ENCODE data around the gene BSN. TPM values are rescaled to one million over a fixed set of nuclear protein-coding genes. Genes with fewer than 3 reads are reported as not detected.

Gene BSN
- polyA plus RNA-seq, 2 of the 4 experiments (the other 2 are of a cell fraction) = 0.04 to 0.08 TPM

DNA sequence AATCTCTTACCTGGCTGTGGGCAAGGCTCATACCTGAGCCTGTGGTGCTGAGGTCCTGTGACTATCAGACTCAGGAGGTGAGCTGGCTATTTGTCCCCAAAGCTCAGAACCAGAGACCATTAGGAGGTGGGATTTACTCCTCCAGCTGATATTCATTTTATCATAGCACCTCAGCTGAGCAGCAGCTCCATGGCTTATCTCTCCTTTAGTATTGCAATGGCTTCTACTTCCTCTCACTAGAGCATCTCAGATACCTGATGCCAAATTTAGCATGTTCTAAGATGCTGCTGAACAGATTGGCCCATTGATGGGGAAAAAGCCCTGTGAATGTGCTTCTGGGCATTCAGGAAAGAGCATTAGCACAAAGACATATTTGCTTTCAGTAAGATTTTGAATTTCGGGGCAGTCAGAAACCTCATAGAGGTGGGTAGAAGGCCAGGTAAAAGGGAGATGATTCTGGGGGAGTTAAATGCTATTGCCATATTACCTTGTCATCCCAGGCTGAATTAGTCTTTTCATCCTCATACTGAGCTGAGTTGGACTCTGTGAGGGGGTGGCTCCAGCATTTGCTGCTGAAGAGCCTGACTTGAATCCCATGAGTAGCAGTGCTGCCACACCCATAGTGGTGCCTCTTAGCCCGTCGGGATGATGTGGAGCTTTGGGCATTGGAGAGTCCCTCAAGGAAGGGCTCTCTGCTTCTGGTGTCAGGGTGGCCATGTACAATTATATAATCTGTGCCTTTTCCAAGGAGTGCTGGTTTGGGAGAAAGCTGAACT lies 2.4 kb downstream of the BSN start:
- no peak overlapping the region for H3K27ac ChIP-seq
- TF ChIP-seq HOXB13 (CRISPR knock-in tag; IDR thresholded peaks at IDR 0.05; ENCODE audit: low read depth) (no peak), CHD4 (IDR thresholded peaks at IDR 0.05; ENCODE audit: borderline replicate concordance) (no peak), KDM1A (IDR thresholded peaks at IDR 0.05; ENCODE audit: low read depth) (no peak), NPAS2 (CRISPR knock-in tag; IDR thresholded peaks at IDR 0.05; ENCODE audit: borderline replicate concordance) (no peak), JUNB (IDR thresholded peaks at IDR 0.05) (no peak), HOXB5 (CRISPR knock-in tag; IDR thresholded peaks at IDR 0.05) (no peak), MYC (IDR thresholded peaks at IDR 0.05; ENCODE audit: borderline replicate concordance, low read length) (no peak), NR3C1 (IDR thresholded peaks at IDR 0.05) (no peak), FOSB (CRISPR knock-in tag; IDR thresholded peaks at IDR 0.05) (no peak), FOSL2 (IDR thresholded peaks at IDR 0.05) (no peak), FOSL2 (CRISPR knock-in tag; IDR thresholded peaks at IDR 0.05) (no peak)
- TF ChIP-seq, protein P1, sequence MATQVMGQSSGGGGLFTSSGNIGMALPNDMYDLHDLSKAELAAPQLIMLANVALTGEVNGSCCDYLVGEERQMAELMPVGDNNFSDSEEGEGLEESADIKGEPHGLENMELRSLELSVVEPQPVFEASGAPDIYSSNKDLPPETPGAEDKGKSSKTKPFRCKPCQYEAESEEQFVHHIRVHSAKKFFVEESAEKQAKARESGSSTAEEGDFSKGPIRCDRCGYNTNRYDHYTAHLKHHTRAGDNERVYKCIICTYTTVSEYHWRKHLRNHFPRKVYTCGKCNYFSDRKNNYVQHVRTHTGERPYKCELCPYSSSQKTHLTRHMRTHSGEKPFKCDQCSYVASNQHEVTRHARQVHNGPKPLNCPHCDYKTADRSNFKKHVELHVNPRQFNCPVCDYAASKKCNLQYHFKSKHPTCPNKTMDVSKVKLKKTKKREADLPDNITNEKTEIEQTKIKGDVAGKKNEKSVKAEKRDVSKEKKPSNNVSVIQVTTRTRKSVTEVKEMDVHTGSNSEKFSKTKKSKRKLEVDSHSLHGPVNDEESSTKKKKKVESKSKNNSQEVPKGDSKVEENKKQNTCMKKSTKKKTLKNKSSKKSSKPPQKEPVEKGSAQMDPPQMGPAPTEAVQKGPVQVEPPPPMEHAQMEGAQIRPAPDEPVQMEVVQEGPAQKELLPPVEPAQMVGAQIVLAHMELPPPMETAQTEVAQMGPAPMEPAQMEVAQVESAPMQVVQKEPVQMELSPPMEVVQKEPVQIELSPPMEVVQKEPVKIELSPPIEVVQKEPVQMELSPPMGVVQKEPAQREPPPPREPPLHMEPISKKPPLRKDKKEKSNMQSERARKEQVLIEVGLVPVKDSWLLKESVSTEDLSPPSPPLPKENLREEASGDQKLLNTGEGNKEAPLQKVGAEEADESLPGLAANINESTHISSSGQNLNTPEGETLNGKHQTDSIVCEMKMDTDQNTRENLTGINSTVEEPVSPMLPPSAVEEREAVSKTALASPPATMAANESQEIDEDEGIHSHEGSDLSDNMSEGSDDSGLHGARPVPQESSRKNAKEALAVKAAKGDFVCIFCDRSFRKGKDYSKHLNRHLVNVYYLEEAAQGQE (IDR thresholded peaks at IDR 0.05) = no peak
- TF ChIP-seq, protein P2, sequence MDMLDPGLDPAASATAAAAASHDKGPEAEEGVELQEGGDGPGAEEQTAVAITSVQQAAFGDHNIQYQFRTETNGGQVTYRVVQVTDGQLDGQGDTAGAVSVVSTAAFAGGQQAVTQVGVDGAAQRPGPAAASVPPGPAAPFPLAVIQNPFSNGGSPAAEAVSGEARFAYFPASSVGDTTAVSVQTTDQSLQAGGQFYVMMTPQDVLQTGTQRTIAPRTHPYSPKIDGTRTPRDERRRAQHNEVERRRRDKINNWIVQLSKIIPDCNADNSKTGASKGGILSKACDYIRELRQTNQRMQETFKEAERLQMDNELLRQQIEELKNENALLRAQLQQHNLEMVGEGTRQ (IDR thresholded peaks at IDR 0.05) = no peak
- FAIRE-seq (no peak), DNase-seq (ENCODE audit: low read depth in 1 of 2, low spot score in 1 of 2) (no peak), ATAC-seq (no peak)
- 0% methylated on average over 3 of the region's 3 CpGs for WGBS (ENCODE audit: missing lambda C conversion rate)
- H3K4me3 ChIP-seq = no peak overlapping the region
- H3K9me3 ChIP-seq = no peaks in the 10 kb centered on the region; the same call in 2 of the 3 replicates
- H3K4me1 ChIP-seq = peaks cover 8% of the 10 kb centered on the region; the same call in 2 of the 3 replicates
- ChIA-PET CTCF (interaction anchor here (0.9 to 7.8 kb wide), 4 partner anchors 8 to 114 kb away, joined by 3 to 40 read pairs (median 14); no protein-coding TSS in a partner anchor), POLR2A (no interaction called here)
- no peak overlapping the region for H3K4me2 ChIP-seq

DNA sequence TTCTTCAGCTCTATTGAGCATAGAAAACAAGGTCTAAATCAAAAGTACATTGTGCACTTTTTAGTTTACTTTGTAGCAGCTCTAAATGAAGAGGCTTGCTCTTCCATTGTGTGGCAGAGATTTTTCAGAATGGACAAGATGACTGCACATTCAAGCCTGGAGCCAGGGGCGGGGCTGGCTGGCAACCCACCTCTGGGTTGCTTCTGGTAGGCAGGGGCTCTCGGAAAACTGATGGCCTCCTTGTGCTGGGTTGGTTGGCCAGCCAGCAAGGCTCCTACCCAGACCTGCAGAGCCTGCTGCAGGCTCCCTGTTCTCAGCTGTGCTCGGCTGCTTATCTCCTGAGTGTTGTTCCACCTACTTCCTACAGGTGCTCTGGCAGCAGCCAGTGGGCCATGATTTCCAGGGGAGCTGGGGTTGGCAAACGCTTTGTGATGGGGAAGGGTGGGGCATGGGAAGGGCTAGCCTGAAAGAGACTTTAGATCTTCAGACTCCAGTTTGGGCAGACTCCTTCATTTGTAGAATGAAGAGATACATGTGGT lies 8.8 kb downstream of the BSN start:
- 12% methylated on average over 4 of the region's 4 CpGs for WGBS (ENCODE audit: missing lambda C conversion rate)
- peak; percentile 73 to 78 for ATAC-seq
- FAIRE-seq = no peak
- CTCF ChIA-PET = interaction anchor here (0.6 to 0.8 kb wide), 2 partner anchors 36 to 46 kb away, joined by 3 read pairs; no protein-coding TSS in a partner anchor
- no peak for DNase-seq (ENCODE audit: low read depth in 1 of 2, low spot score in 1 of 2)
- Histone ChIP-seq H3K27ac (no peak overlapping the region), H3K4me1 (no peaks in the 10 kb centered on the region), H3K4me2 (no peak overlapping the region), H3K4me3 (no peak overlapping the region), H3K9me3 (no peaks in the 10 kb centered on the region; the same call in 2 of the 3 replicates)
- POLR2A ChIA-PET = no interaction called here
- no peak for TF ChIP-seq TP53 (CRISPR knock-in tag; IDR thresholded peaks at IDR 0.05)
- TF ChIP-seq FOXS1 (CRISPR knock-in tag; IDR thresholded peaks at IDR 0.05) = no peak
- no peak for TF ChIP-seq RAD21 (conservative IDR thresholded peaks at IDR 0.05 in 1 of 2, IDR thresholded peaks at IDR 0.05 in 1 of 2)
- TF ChIP-seq, protein P3, sequence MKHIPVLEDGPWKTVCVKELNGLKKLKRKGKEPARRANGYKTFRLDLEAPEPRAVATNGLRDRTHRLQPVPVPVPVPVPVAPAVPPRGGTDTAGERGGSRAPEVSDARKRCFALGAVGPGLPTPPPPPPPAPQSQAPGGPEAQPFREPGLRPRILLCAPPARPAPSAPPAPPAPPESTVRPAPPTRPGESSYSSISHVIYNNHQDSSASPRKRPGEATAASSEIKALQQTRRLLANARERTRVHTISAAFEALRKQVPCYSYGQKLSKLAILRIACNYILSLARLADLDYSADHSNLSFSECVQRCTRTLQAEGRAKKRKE (CRISPR knock-in tag; IDR thresholded peaks at IDR 0.05; ENCODE audit: low read depth) = no peak
- TF ChIP-seq, protein P4, sequence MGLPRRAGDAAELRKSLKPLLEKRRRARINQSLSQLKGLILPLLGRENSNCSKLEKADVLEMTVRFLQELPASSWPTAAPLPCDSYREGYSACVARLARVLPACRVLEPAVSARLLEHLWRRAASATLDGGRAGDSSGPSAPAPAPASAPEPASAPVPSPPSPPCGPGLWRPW (IDR thresholded peaks at IDR 0.05) = no peak
- no peak for TF ChIP-seq GATA3 (IDR thresholded peaks at IDR 0.05; ENCODE audit: borderline replicate concordance)
- TF ChIP-seq CEBPB (IDR thresholded peaks at IDR 0.05) = no peak
- TF ChIP-seq FOSB (CRISPR knock-in tag; IDR thresholded peaks at IDR 0.05) = no peak
- no peak for TF ChIP-seq PHF8 (IDR thresholded peaks at IDR 0.05; ENCODE audit: borderline replicate concordance, low read depth)
- TF ChIP-seq EHF (CRISPR knock-in tag; IDR thresholded peaks at IDR 0.05) = no peak
- TF ChIP-seq EP300 (IDR thresholded peaks at IDR 0.05) = no peak
- no peak for TF ChIP-seq HEYL (CRISPR knock-in tag; IDR thresholded peaks at IDR 0.05)
- no peak for TF ChIP-seq SREBF2 (IDR thresholded peaks at IDR 0.05)
- no peak for TF ChIP-seq SMC3 (IDR thresholded peaks at IDR 0.05)
- no peak for TF ChIP-seq ZFP36 (IDR thresholded peaks at IDR 0.05; ENCODE audit: borderline replicate concordance, partially characterized antibody)
